ENCODE results near the gene NCOA7.

- TF ChIP-seq CTCF (IDR thresholded peaks at IDR 0.05; ENCODE audit: low read depth, low read length, poor library complexity, severe bottlenecking) (no peak), EZH2phosphoT487 (IDR thresholded peaks at IDR 0.05; ENCODE audit: borderline replicate concordance, low read length) (no peak)
Observed at GRCh38 chr6:125931733-125932450, 141.1 kb downstream of the NCOA7 start.
